H9 (cell line): ENCODE results near the gene RTN4R. TPM values are rescaled to one million over a fixed set of nuclear protein-coding genes. Genes with fewer than 3 reads are reported as not detected.

ENCODE experiments used
- DNase-seq: peaks from one replicate; pipeline ENCODE4 v3.0.0-alpha.2; 2017
- H2AFZ ChIP-seq: one replicate; pipeline ENCODE4 v1.6.1; 2013; ENCODE audit warnings: mild to moderate bottlenecking, low read length, control low read depth, moderate library complexity
- H2AK5ac ChIP-seq: 2 replicates; pipeline ENCODE4 v1.6.1; 2013; ENCODE audit warnings: low read length, control low read depth, mixed read lengths; ENCODE audit not compliant: insufficient read length
- H2BK120ac ChIP-seq: one replicate; pipeline ENCODE4 v1.6.1; 2013; ENCODE audit warnings: low read depth, mild to moderate bottlenecking, low read length, control low read depth, inconsistent platforms; ENCODE audit not compliant: poor library complexity, severe bottlenecking
- H2BK12ac ChIP-seq: 2 replicates; pipeline ENCODE4 v1.6.1; 2013; ENCODE audit warnings: low read length, control low read depth, mixed read lengths, low read depth; ENCODE audit not compliant: insufficient read length
- H2BK15ac ChIP-seq: 2 replicates; pipeline ENCODE4 v1.6.1; 2013; ENCODE audit warnings: low read depth, low read length, control low read depth
- H2BK20ac ChIP-seq: one replicate; pipeline ENCODE4 v1.6.1; 2013; ENCODE audit warnings: low read depth, mild to moderate bottlenecking, low read length, control low read depth, inconsistent platforms; ENCODE audit not compliant: poor library complexity, severe bottlenecking
- H2BK5ac ChIP-seq: 2 replicates; pipeline ENCODE4 v1.6.1; 2013; ENCODE audit warnings: low read length, control low read depth, mixed read lengths; ENCODE audit not compliant: insufficient read length
- H3K14ac ChIP-seq: 2 replicates; pipeline ENCODE4 v1.6.1; 2013; ENCODE audit warnings: low read length, control low read depth; ENCODE audit not compliant: insufficient read depth
- H3K18ac ChIP-seq: 2 replicates; pipeline ENCODE4 v1.6.1; 2013; ENCODE audit warnings: low read depth, mild to moderate bottlenecking, mixed read lengths, low read length, control low read depth; ENCODE audit not compliant: insufficient read length
- H3K23ac ChIP-seq: 2 replicates; pipeline ENCODE4 v1.6.1; 2013; ENCODE audit warnings: low read length, control low read depth, mixed read lengths, low read depth; ENCODE audit not compliant: insufficient read length
- H3K23me2 ChIP-seq: 2 replicates; pipeline ENCODE4 v1.6.1; 2013; ENCODE audit warnings: low read depth, mild to moderate bottlenecking, mixed read lengths, low read length, control low read depth; ENCODE audit not compliant: insufficient read length, poor library complexity, severe bottlenecking
- H3K27ac ChIP-seq: 2 replicates; pipeline ENCODE4 v1.5.1; 2013; ENCODE audit warnings: low read length, control low read depth, mixed read lengths, low read depth; ENCODE audit not compliant: insufficient read length
- H3K27me3 ChIP-seq: 2 replicates; pipeline ENCODE4 v1.6.1; 2013; ENCODE audit warnings: low read length, control low read depth, inconsistent platforms; ENCODE audit not compliant: insufficient read depth
- H3K4ac ChIP-seq: 2 replicates; pipeline ENCODE4 v1.6.1; 2013; ENCODE audit warnings: low read depth, mild to moderate bottlenecking, control low read depth, inconsistent platforms, low read length, moderate library complexity
- H3K4me1 ChIP-seq: 2 replicates; pipeline ENCODE4 v1.6.1; 2013; ENCODE audit warnings: low read length, control low read depth, inconsistent platforms; ENCODE audit not compliant: insufficient read depth
- H3K4me2 ChIP-seq: 2 replicates; pipeline ENCODE4 v1.6.1; 2013; ENCODE audit warnings: low read length, control low read depth, mixed read lengths; ENCODE audit not compliant: insufficient read length, insufficient read depth
- H3K56ac ChIP-seq: 2 replicates; pipeline ENCODE4 v1.6.1; 2013; ENCODE audit warnings: low read depth, mild to moderate bottlenecking, mixed read lengths, low read length, control low read depth; ENCODE audit not compliant: insufficient read length
- H3K79me1 ChIP-seq: 2 replicates; pipeline ENCODE4 v1.6.1; 2013; ENCODE audit warnings: low read depth, mild to moderate bottlenecking, moderate library complexity, low read length, control low read depth, inconsistent platforms; ENCODE audit not compliant: insufficient read depth, poor library complexity, severe bottlenecking
- H3K79me2 ChIP-seq: 2 replicates; pipeline ENCODE4 v1.6.1; 2013; ENCODE audit warnings: low read length, control low read depth, inconsistent platforms; ENCODE audit not compliant: insufficient read depth
- H3K9ac ChIP-seq: 2 replicates; pipeline ENCODE4 v1.6.1; 2013; ENCODE audit warnings: low read length, control low read depth, mixed read lengths; ENCODE audit not compliant: insufficient read length; ENCODE audit errors: extremely low read depth
- H3K9me3 ChIP-seq: one replicate; pipeline ENCODE4 v1.6.1; 2013; ENCODE audit warnings: low read depth, low read length, inconsistent platforms; ENCODE audit not compliant: control insufficient read depth
- H3T11ph ChIP-seq: one replicate; pipeline ENCODE4 v1.6.1; 2013; ENCODE audit warnings: mild to moderate bottlenecking, low read length, control low read depth, inconsistent platforms
- H4K20me1 ChIP-seq: one replicate; pipeline ENCODE4 v1.6.1; 2013; ENCODE audit not compliant: control insufficient read depth, insufficient read length, insufficient read depth
- H4K5ac ChIP-seq: 2 replicates; pipeline ENCODE4 v1.6.1; 2013; ENCODE audit warnings: low read depth, mild to moderate bottlenecking, mixed read lengths, low read length, control low read depth; ENCODE audit not compliant: insufficient read length
- H4K8ac ChIP-seq: replicated peaks from 2 replicates; pipeline ENCODE4 v1.6.1; 2013; ENCODE audit warnings: low read length, control low read depth, mixed read lengths, low read depth; ENCODE audit not compliant: insufficient read length
- H4K91ac ChIP-seq: 2 replicates; pipeline ENCODE4 v1.6.1; 2013; ENCODE audit warnings: low read depth, mild to moderate bottlenecking, moderate library complexity, mixed read lengths, low read length, control low read depth; ENCODE audit not compliant: insufficient read length
- H3K27ac Mint-ChIP-seq, 3 experiments: 2 replicates in 2 of 3; 3 replicates in 1 of 3; pipeline ENCODE4 v1.8.0; 2020 to 2021; ENCODE audit warnings: mixed read lengths in 3 of 3, mild to moderate bottlenecking in 1 of 3, moderate library complexity in 1 of 3
- H3K27me3 Mint-ChIP-seq: 2 replicates; pipeline ENCODE4 v1.8.0; 2021; ENCODE audit warnings: low read depth, mild to moderate bottlenecking, moderate library complexity, mixed read lengths
- H3K36me3 Mint-ChIP-seq, 3 experiments: 2 replicates in 2 of 3; 3 replicates in 1 of 3; pipeline ENCODE4 v1.8.0; 2020 to 2021; ENCODE audit warnings: low read depth in 3 of 3, mixed read lengths in 3 of 3; ENCODE audit not compliant: insufficient read depth in 1 of 3
- H3K4me1 Mint-ChIP-seq, 2 experiments: 2 replicates each; pipeline ENCODE4 v1.8.0; 2020; ENCODE audit warnings: mixed read lengths in 2 of 2
- H3K4me3 Mint-ChIP-seq, 2 experiments: 2 replicates in 1 of 2; 3 replicates in 1 of 2; pipeline ENCODE4 v1.8.0; 2020 to 2021; ENCODE audit warnings: mild to moderate bottlenecking in 2 of 2, mixed read lengths in 2 of 2, moderate library complexity in 1 of 2
- H3K9me3 Mint-ChIP-seq, 2 experiments: 2 replicates in 1 of 2; 3 replicates in 1 of 2; pipeline ENCODE4 v1.8.0; 2020; ENCODE audit warnings: mild to moderate bottlenecking in 2 of 2, mixed read lengths in 2 of 2, moderate library complexity in 1 of 2
- WGBS: extraction: QIAGEN DNeasy Blood & Tissue Kit; methylation state at CpG from one replicate; pipeline ENCODE4 v1.1.7; 2013; ENCODE audit warnings: missing lambda C conversion rate, low lambda C conversion rate, mixed read lengths; ENCODE audit not compliant: insufficient read length; ENCODE audit errors: extremely low coverage; 5-methylcytosine and 5-hydroxymethylcytosine counted together
- total RNA-seq: library from RNA; stranded (reverse); gene quantifications from 2 replicates; pipeline ENCODE4 v1.2.1, GENCODE V29; 2021
- TF ChIP-seq, protein P1 (sequence below): fragments of 200-600 bp; sonication (generic); conservative IDR thresholded peaks from 3 replicates; pipeline ENCODE4 v1.8.0; 2021; ENCODE audit warnings: antibody characterized with exemption, mild to moderate bottlenecking

RTN4R gene
- total RNA-seq, 1 experiment from 2014 or later, result 19.0 TPM

- H2BK120ac ChIP-seq, result no peak overlapping the region
Observed at GRCh38 chr22:20218326-20218872, 49.7 kb downstream of the RTN4R start.

More at GRCh38 chr22:20218326-20218872, 49.7 kb downstream of the RTN4R start:
- H3K79me1 ChIP-seq, result no peaks in the 10 kb centered on the region
- H3K79me2 ChIP-seq, result no peaks in the 10 kb centered on the region
- no peaks in the 10 kb centered on the region for H3K4me1 ChIP-seq
- no peak overlapping the region for H2AK5ac ChIP-seq
- no peak overlapping the region for H2BK5ac ChIP-seq
- no peak overlapping the region for H2AFZ ChIP-seq
- peak overlapping the region in 2 of 3 experiments; percentile 8 to 69; a peak in 2 of 7 replicates for H3K27ac Mint-ChIP-seq
- H3K4ac ChIP-seq, result no peak overlapping the region
- no CpG with 5 or more reads among the region's 14 CpGs for WGBS
- no peak overlapping the region for H2BK15ac ChIP-seq
- H4K5ac ChIP-seq, result no peak overlapping the region
- no peaks in the 10 kb centered on the region; the same call in 1 of the 2 replicates for H3K27me3 Mint-ChIP-seq
- H3T11ph ChIP-seq, result no peak overlapping the region
- H3K23me2 ChIP-seq, result no peaks in the 10 kb centered on the region
- no peak overlapping the region for H3K9ac ChIP-seq
- H3K4me2 ChIP-seq, result no peak overlapping the region
- no peak overlapping the region for H3K18ac ChIP-seq
- no peaks in the 10 kb centered on the region for H3K36me3 Mint-ChIP-seq
- H3K56ac ChIP-seq, result no peak overlapping the region
- no peak overlapping the region for H3K23ac ChIP-seq
- no peak overlapping the region for H2BK12ac ChIP-seq
- no peak overlapping the region for H3K27ac ChIP-seq
- no peak for DNase-seq
- H3K9me3 ChIP-seq, result no peaks in the 10 kb centered on the region
- H4K20me1 ChIP-seq, result no peaks in the 10 kb centered on the region
- H3K9me3 Mint-ChIP-seq, result peaks cover 0 to 5% of the 10 kb centered on the region in 2 experiments; a peak in 1 of 5 replicates
- H3K14ac ChIP-seq, result no peak overlapping the region
- no peak overlapping the region for H4K91ac ChIP-seq
- TF ChIP-seq, protein P1, sequence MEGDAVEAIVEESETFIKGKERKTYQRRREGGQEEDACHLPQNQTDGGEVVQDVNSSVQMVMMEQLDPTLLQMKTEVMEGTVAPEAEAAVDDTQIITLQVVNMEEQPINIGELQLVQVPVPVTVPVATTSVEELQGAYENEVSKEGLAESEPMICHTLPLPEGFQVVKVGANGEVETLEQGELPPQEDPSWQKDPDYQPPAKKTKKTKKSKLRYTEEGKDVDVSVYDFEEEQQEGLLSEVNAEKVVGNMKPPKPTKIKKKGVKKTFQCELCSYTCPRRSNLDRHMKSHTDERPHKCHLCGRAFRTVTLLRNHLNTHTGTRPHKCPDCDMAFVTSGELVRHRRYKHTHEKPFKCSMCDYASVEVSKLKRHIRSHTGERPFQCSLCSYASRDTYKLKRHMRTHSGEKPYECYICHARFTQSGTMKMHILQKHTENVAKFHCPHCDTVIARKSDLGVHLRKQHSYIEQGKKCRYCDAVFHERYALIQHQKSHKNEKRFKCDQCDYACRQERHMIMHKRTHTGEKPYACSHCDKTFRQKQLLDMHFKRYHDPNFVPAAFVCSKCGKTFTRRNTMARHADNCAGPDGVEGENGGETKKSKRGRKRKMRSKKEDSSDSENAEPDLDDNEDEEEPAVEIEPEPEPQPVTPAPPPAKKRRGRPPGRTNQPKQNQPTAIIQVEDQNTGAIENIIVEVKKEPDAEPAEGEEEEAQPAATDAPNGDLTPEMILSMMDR, result no peak
- H3K27me3 ChIP-seq, result no peaks in the 10 kb centered on the region
- peaks cover 4 to 5% of the 10 kb centered on the region in 2 experiments for H3K4me1 Mint-ChIP-seq
- H2BK20ac ChIP-seq, result no peak overlapping the region
- H3K4me3 Mint-ChIP-seq, result no peak overlapping the region
- no peak overlapping the region for H4K8ac ChIP-seq
